K562 (cell line): Measurements from ENCODE around the gene NOSIP. TPM values are rescaled to one million over a fixed set of nuclear protein-coding genes. Genes with fewer than 3 reads are reported as not detected.

Experiments
- E2F8 ChIP-seq: fragments of 450-650 bp; IDR thresholded peaks from 2 replicates; pipeline ENCODE4 v1.7.1; 2018; ENCODE audit warnings: mild to moderate bottlenecking, low read depth; ENCODE audit not compliant: partially characterized antibody
- ETS1 ChIP-seq: conservative IDR thresholded peaks from 2 replicates; pipeline ENCODE4 v1.6.1; 2011; ENCODE audit warnings: low read depth, mild to moderate bottlenecking, low read length; ENCODE audit not compliant: control insufficient read depth
- FOXA1 ChIP-seq: fragments of 450-650 bp; IDR thresholded peaks from 2 replicates; pipeline ENCODE4 v1.6.1; 2016; ENCODE audit warnings: mild to moderate bottlenecking, borderline replicate concordance
- FOXJ2 ChIP-seq: fragments of 200-800 bp; sonication (Bioruptor generic); IDR thresholded peaks from 2 replicates; pipeline ENCODE4 v1.6.1; 2016; ENCODE audit warnings: missing genetic modification characterization, missing compliant biosample characterization
- GMEB1 ChIP-seq: fragments of 250-450 bp; sonication (Bioruptor Pico); IDR thresholded peaks from 2 replicates; pipeline ENCODE4 v1.4.0; 2020; ENCODE audit warnings: mild to moderate bottlenecking
- ILF3 ChIP-seq: fragments of 450-650 bp; IDR thresholded peaks from 2 replicates; pipeline ENCODE4 v1.6.1; 2018; ENCODE audit warnings: antibody characterized with exemption, mild to moderate bottlenecking, moderate library complexity, borderline replicate concordance
- KAT2B ChIP-seq: IDR thresholded peaks from one replicate; pipeline ENCODE4 v1.6.1; 2012; ENCODE audit warnings: low read depth, mild to moderate bottlenecking, control low read depth, inconsistent platforms, low read length, moderate library complexity
- MAX ChIP-seq: sonication (generic); formaldehyde crosslinking; IDR thresholded peaks from 2 replicates; pipeline ENCODE4 v1.9.0; 2022; ENCODE audit warnings: mild to moderate bottlenecking, missing genetic modification reagents
- MYBL2 ChIP-seq, 2 experiments: fragments of 450-650 bp in 1 of 2; sonication (generic) in 1 of 2; formaldehyde crosslinking in 1 of 2; IDR thresholded peaks; 2 replicates each; pipeline versions ENCODE4 v1.6.1 to v1.8.1; 2017 to 2022; ENCODE audit warnings: borderline replicate concordance in 1 of 2, inconsistent platforms in 1 of 2, low read depth in 1 of 2, mild to moderate bottlenecking in 1 of 2, missing genetic modification reagents in 1 of 2, moderate library complexity in 1 of 2
- PHB ChIP-seq: fragments of 250-450 bp; sonication (Bioruptor Pico); IDR thresholded peaks from 2 replicates; pipeline ENCODE4 v1.5.0; 2021
- PHTF2 ChIP-seq: fragments of 250-450 bp; sonication (Bioruptor Pico); IDR thresholded peaks from 2 replicates; pipeline ENCODE4 v1.5.0; 2021; ENCODE audit warnings: mild to moderate bottlenecking
- POLR2G ChIP-seq: fragments of 200-400 bp; formaldehyde crosslinking; IDR thresholded peaks from 2 replicates; pipeline ENCODE4 v1.6.1; 2017; ENCODE audit warnings: low read depth, mild to moderate bottlenecking, antibody characterized with exemption, low read length, moderate library complexity
- SMAD2 ChIP-seq: fragments of 150-350 bp; IDR thresholded peaks from 2 replicates; pipeline ENCODE4 v1.6.1; 2014; ENCODE audit warnings: low read depth, mild to moderate bottlenecking, low read length
- SOX6 ChIP-seq: fragments of 450-650 bp; IDR thresholded peaks from 2 replicates; pipeline ENCODE4 v1.6.1; 2014; ENCODE audit warnings: mild to moderate bottlenecking
- TRIM28 ChIP-seq: fragments of 450-650 bp; IDR thresholded peaks from 2 replicates; pipeline ENCODE4 v1.6.1; 2017
- YY1 ChIP-seq, 3 experiments: IDR thresholded peaks; 2 replicates each; pipeline ENCODE4 v1.6.1; 2011; ENCODE audit warnings: low read length in 2 of 3, mild to moderate bottlenecking in 2 of 3, moderate library complexity in 2 of 3, borderline replicate concordance in 1 of 3, control low read depth in 1 of 3, low read depth in 1 of 3; ENCODE audit not compliant: insufficient read depth in 3 of 3, insufficient replicate concordance in 2 of 3, control insufficient read depth in 1 of 3, insufficient read length in 1 of 3; ENCODE audit errors: extremely low read depth in 1 of 3
- ZNF212 ChIP-seq: fragments of 450-650 bp; formaldehyde crosslinking; IDR thresholded peaks from 2 replicates; pipeline ENCODE4 v1.4.0; 2020; ENCODE audit warnings: mild to moderate bottlenecking
- ZNF384 ChIP-seq: IDR thresholded peaks from 2 replicates; pipeline ENCODE4 v1.6.1; 2012; ENCODE audit warnings: low read depth, low read length, improper control_type of control experiment
- polyA plus RNA-seq, 8 experiments: library from polyadenylated mRNA; depleted of rRNA in 4 of 8; stranded (reverse) in 5 of 8; unstranded in 3 of 8; fragments of >200 nt; fragmentation: Nextera tagmentation in 2 of 8; fragmentation: Illumina TruSeq in 1 of 8; extraction: Ambion mirVana in 2 of 8; extraction: Trizol in 1 of 8; gene quantifications; 2 replicates each; pipeline versions ENCODE4 v1.2.1 to v1.2.3, GENCODE V29; 2011 to 2014; ENCODE audit warnings: inconsistent platforms in 1 of 8, missing spikeins in 1 of 8
- total RNA-seq, 7 experiments: library from RNA; depleted of rRNA in 6 of 7; stranded (reverse); fragments of >200 nt in 6 of 7; fragmentation: Illumina TruSeq in 2 of 7; extraction: Trizol in 2 of 7; gene quantifications; 2 replicates each; pipeline versions ENCODE4 v1.2.1 to v1.2.3, GENCODE V29; 2011 to 2021; ENCODE audit warnings: low replicate concordance in 1 of 7
- TF ChIP-seq, protein P1 (sequence below): fragments of 450-650 bp; formaldehyde crosslinking; IDR thresholded peaks from 2 replicates; pipeline ENCODE4 v1.4.0; 2020; ENCODE audit warnings: mild to moderate bottlenecking, moderate library complexity

Gene NOSIP
- total and polyA plus RNA-seq, 9 of the 15 experiments (the other 6 are each of a cell fraction or from before 2014, with no cell fraction given) = 14.4 to 153 (median 79.9) TPM

DNA sequence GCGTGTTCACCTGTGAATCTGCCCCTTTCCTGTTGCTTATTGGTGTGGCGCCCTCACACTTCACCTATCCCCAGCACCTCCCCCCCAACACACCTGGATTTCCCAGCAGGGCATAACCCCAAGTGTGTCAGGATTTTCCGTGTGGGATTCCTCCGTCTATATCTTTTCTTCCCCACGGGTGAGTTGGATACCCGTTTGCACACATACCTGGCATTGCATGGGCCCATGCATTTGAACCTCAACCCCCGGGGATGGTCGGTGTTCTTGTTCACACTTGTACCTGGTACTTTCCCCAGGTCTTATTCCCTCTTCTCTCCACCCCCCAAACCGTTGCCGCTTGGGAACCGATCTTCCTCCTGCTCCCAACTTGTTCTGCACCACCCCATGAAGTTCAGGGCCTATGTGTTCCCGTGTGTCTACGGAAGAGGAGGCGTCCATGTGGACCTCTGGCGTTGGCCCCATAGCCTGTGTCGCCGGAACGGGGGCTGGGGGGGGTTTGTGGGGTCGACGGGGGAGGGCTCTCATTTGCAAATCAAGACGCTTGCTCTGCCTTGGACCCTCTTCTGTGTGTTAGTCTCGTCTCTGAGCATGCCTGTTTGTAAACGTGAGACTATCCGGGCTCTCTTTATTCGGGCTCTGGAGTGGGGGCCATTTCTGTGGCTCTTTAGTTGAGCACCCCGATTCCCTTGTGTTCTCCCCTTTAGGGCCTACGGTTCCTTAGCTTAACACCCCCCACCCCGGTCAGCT lies 12.3 kb upstream of the NOSIP start (continued):
- TF ChIP-seq E2F8 = no peak
- TF ChIP-seq, protein P1, sequence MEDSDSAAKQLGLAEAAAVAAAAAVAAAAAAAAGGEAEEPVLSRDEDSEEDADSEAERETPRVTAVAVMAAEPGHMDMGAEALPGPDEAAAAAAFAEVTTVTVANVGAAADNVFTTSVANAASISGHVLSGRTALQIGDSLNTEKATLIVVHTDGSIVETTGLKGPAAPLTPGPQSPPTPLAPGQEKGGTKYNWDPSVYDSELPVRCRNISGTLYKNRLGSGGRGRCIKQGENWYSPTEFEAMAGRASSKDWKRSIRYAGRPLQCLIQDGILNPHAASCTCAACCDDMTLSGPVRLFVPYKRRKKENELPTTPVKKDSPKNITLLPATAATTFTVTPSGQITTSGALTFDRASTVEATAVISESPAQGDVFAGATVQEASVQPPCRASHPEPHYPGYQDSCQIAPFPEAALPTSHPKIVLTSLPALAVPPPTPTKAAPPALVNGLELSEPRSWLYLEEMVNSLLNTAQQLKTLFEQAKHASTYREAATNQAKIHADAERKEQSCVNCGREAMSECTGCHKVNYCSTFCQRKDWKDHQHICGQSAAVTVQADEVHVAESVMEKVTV (CRISPR knock-in tag) = no peak
- TF ChIP-seq PHB = no peak
- no peak for TF ChIP-seq FOXJ2
- TF ChIP-seq ZNF384 = no peak
- no peak for TF ChIP-seq KAT2B
- no peak for TF ChIP-seq GMEB1 (CRISPR knock-in tag)
- no peak for TF ChIP-seq ZNF212 (CRISPR knock-in tag)
- 0 out of 2 replicates have a peak, but pooled peaks have one; percentile 45 for TF ChIP-seq ETS1
- no peak for TF ChIP-seq PHTF2 (CRISPR knock-in tag)
- TF ChIP-seq SMAD2 = no peak
- TF ChIP-seq MYBL2 (IDR thresholded peaks at IDR 0.05; ENCODE audit: low read depth) = no peak
- no peak for TF ChIP-seq MYBL2 (CRISPR knock-in tag; IDR thresholded peaks at IDR 0.05; ENCODE audit: borderline replicate concordance)
- TF ChIP-seq MAX (CRISPR knock-in tag) = peak; percentile 69
- no peak for TF ChIP-seq POLR2G
- TF ChIP-seq SOX6 = no peak
- no peak for TF ChIP-seq ILF3
- TF ChIP-seq TRIM28 = no peak
- peak in 2 of 3 experiments; percentile 10 to 28 for TF ChIP-seq YY1 (IDR thresholded peaks at IDR 0.05; ENCODE audit: borderline replicate concordance in 1 of 3, control insufficient read depth in 1 of 3, extremely low read depth in 1 of 3, insufficient read depth in 3 of 3, insufficient read length in 1 of 3, insufficient replicate concordance in 2 of 3, low read depth in 1 of 3, low read length in 2 of 3)
- no peak for TF ChIP-seq FOXA1
